CD4-positive, alpha-beta T cell treated with Interleukin-4 for 4 hours (primary cell): ENCODE data around the gene TIAM2.
A peak's percentile ranks its signal among the peaks of the same experiment; 100 is the strongest.
"Not testable (repeated sequence)": the region's sequence is repeated elsewhere in the genome, so short reads cannot be mapped to it uniquely, and the experiment has no call there.

ENCODE experiments used
- DNase-seq: peaks from one replicate; pipeline ENCODE4 v3.0.0-alpha.2; 2020

Gene TIAM2

GRCh38 chr6:155064303-155064702, 69.2 kb downstream of the TIAM2 start:
- DNase-seq = no peak

GRCh38 chr6:155066361-155066760, 71.2 kb downstream of the TIAM2 start:
- no peak for DNase-seq

GRCh38 chr6:155066921-155067680, 72.0 kb downstream of the TIAM2 start:
- no peak for DNase-seq

GRCh38 chr6:155067956-155068615, 73.0 kb downstream of the TIAM2 start:
- DNase-seq = no peak

GRCh38 chr6:155069543-155069942, 74.4 kb downstream of the TIAM2 start:
- no peak for DNase-seq

- DNase-seq = no peak
These were observed 81.0 kb downstream of the TIAM2 start for GRCh38 chr6:155075930-155076695.

- no peak for DNase-seq
These were observed 82.2 kb downstream of the TIAM2 start for GRCh38 chr6:155077331-155077730.

- DNase-seq = no peak
These were observed 82.7 kb downstream of the TIAM2 start for GRCh38 chr6:155077784-155078183.

GRCh38 chr6:155078331-155078745, 83.2 kb downstream of the TIAM2 start:
- DNase-seq = no peak

- no peak for DNase-seq
These were observed 84.9 kb downstream of the TIAM2 start for GRCh38 chr6:155079985-155080452.

- no peak for DNase-seq
These were observed 86.0 kb downstream of the TIAM2 start for GRCh38 chr6:155080881-155081845.

GRCh38 chr6:155084431-155085123, 89.5 kb downstream of the TIAM2 start:
- DNase-seq = no peak

- no peak for DNase-seq
These were observed 90.6 kb downstream of the TIAM2 start for GRCh38 chr6:155085582-155086257.

GRCh38 chr6:155088856-155089255, 93.7 kb downstream of the TIAM2 start:
- DNase-seq = no peak

GRCh38 chr6:155089746-155090145, 94.6 kb downstream of the TIAM2 start:
- no peak for DNase-seq

GRCh38 chr6:155090166-155090565, 95.1 kb downstream of the TIAM2 start:
- DNase-seq = no peak

- no peak for DNase-seq
These were observed 96.6 kb downstream of the TIAM2 start for GRCh38 chr6:155091756-155092155.

- peak; percentile 54 for DNase-seq
These were observed 98.3 kb downstream of the TIAM2 start for GRCh38 chr6:155093430-155093829.

- no peak for DNase-seq
These were observed 105.0 kb downstream of the TIAM2 start for GRCh38 chr6:155100087-155100486.

- no peak for DNase-seq
These were observed 105.5 kb downstream of the TIAM2 start for GRCh38 chr6:155100591-155100990.

- not testable (repeated sequence) for DNase-seq
These were observed 108.0 kb downstream of the TIAM2 start for GRCh38 chr6:155103083-155103645.
